SJSA1 (cell line): ENCODE data around the gene HDAC4. TPM values are rescaled to one million over a fixed set of nuclear protein-coding genes. Genes with fewer than 3 reads are reported as not detected.

Experiments
- DNase-seq, 2 experiments: peaks; one replicate each; pipeline ENCODE4 v3.0.0-alpha.2; 2015 to 2020; ENCODE audit warnings: low spot score in 2 of 2, low read depth in 1 of 2
- H3K27ac ChIP-seq: fragments of 250-450 bp; sonication (Bioruptor Pico); 2 replicates; pipeline ENCODE4 v1.5.1; 2020; ENCODE audit warnings: mild to moderate bottlenecking, moderate library complexity
- H3K27me3 ChIP-seq: fragments of 250-450 bp; sonication (Bioruptor Pico); replicated peaks from 2 replicates; pipeline ENCODE4 v1.5.1; 2020; ENCODE audit warnings: mild to moderate bottlenecking, moderate library complexity
- H3K36me3 ChIP-seq: fragments of 250-450 bp; sonication (Bioruptor Pico); 2 replicates; pipeline ENCODE4 v1.5.1; 2020; ENCODE audit warnings: mild to moderate bottlenecking
- H3K4me1 ChIP-seq: fragments of 250-450 bp; sonication (Bioruptor Pico); replicated peaks from 2 replicates; pipeline ENCODE4 v1.6.1; 2021; ENCODE audit warnings: mild to moderate bottlenecking
- H3K4me3 ChIP-seq: fragments of 250-450 bp; sonication (Bioruptor Pico); 2 replicates; pipeline ENCODE4 v1.5.1; 2020; ENCODE audit warnings: mild to moderate bottlenecking
- H3K9me3 ChIP-seq: fragments of 250-450 bp; sonication (Bioruptor Pico); replicated peaks from 2 replicates; pipeline ENCODE4 v1.5.1; 2020; ENCODE audit warnings: mild to moderate bottlenecking
- total RNA-seq: library from RNA; depleted of rRNA; stranded (reverse); fragments of >200 nt; shearing (Covaris generic); gene quantifications from 2 replicates; pipeline ENCODE4 v1.2.3, GENCODE V29; 2014

Gene HDAC4
- total RNA-seq, 1 experiment from 2014 or later: 13.2 TPM

GRCh38 chr2:239438368-239438767, 37.5 kb upstream of the HDAC4 start:
- Histone ChIP-seq H3K9me3 (no peaks in the 10 kb centered on the region), H3K4me1 (no peaks in the 10 kb centered on the region; the same call in 1 of the 2 replicates), H3K36me3 (no peaks in the 10 kb centered on the region), H3K27ac (no peak overlapping the region), H3K27me3 (peaks cover 37% of the 10 kb centered on the region), H3K4me3 (no peak overlapping the region)
- DNase-seq: no peak

DNA sequence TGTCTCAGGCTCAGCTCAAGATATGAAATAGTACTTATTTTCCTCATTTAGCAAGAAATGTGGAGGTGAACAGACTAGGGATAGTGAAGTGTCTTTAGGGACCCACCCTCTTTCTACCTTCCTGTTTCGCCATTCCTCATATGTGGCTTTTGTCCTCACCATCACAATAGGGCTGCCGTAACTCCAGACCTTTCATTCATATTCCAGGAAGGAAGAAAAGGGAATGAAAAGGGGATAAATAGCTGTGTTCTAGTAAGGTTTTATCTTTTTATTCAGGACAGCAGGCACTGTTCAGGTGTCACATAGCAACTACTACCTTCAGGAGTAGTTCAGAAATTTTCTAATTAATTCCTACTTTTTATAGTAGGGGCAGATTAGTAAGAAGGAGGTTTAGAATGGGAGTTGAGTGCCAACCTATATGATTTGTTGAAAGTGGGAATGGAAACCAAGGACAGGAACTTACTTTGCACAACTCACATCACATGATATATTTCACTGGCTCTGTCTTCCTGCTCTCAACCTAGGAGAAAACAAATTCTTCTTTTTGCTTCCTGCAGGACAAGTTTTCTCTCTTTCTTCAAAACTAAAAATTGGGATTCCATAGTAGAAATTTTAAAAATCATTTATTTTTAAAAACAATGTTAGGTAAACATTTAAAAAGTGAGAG, 36.0 kb upstream of the HDAC4 start:
- H3K27ac ChIP-seq: no peak overlapping the region
- H3K4me3 ChIP-seq: no peak overlapping the region
- H3K9me3 ChIP-seq: no peaks in the 10 kb centered on the region
- DNase-seq: no peak
- H3K4me1 ChIP-seq: no peaks in the 10 kb centered on the region; the same call in 1 of the 2 replicates
- H3K27me3 ChIP-seq: peaks cover 33% of the 10 kb centered on the region
- H3K36me3 ChIP-seq: no peaks in the 10 kb centered on the region

- Histone ChIP-seq H3K9me3 (no peaks in the 10 kb centered on the region), H3K36me3 (no peaks in the 10 kb centered on the region), H3K4me1 (no peaks in the 10 kb centered on the region; the same call in 1 of the 2 replicates), H3K27me3 (peaks cover 27% of the 10 kb centered on the region), H3K27ac (no peak overlapping the region), H3K4me3 (no peak overlapping the region)
- DNase-seq: peak in 1 of 2 experiments; percentile 28
Observed at GRCh38 chr2:239436076-239436475, 35.3 kb upstream of the HDAC4 start.

DNA sequence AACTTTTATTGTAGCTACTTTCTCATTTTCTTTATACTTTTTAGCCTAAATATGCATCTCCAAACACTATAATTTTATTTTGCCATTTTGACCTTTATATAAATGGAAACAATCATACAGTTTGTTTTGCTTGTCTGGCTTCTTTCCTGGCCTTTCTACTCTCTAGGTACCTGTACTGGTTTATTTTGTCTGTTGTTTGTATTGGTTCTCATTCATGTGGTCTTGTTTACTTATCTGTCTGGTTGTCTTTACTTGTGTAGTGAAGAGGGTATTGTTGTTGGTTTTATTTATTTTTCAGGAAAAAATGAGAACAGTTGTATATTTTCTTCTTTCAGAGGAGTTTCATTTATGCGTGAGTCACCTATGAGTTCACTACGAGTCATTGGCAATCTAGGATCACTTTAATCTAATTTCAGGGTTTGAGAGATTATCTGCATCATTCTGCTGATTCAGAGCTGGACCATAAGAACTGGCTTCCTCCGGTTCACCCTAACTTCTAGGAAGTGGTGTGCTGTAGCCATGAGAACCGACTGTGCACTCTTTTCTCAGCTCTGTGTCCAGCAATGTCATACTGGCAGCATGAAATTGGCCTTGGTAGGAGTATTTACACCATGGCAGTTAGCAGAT, 33.1 kb upstream of the HDAC4 start:
- no peak overlapping the region for H3K4me3 ChIP-seq
- H3K27ac ChIP-seq: no peak overlapping the region
- peaks cover 15% of the 10 kb centered on the region for H3K27me3 ChIP-seq
- peak; percentile 22 to 36 for DNase-seq
- H3K9me3 ChIP-seq: no peaks in the 10 kb centered on the region
- H3K4me1 ChIP-seq: no peaks in the 10 kb centered on the region; the same call in 1 of the 2 replicates
- H3K36me3 ChIP-seq: no peaks in the 10 kb centered on the region

- H3K27me3 ChIP-seq: peaks cover 21% of the 10 kb centered on the region
- H3K9me3 ChIP-seq: no peaks in the 10 kb centered on the region
- no peak overlapping the region for H3K27ac ChIP-seq
- H3K4me1 ChIP-seq: no peaks in the 10 kb centered on the region; the same call in 1 of the 2 replicates
- DNase-seq: peak in 1 of 2 experiments; percentile 18
- no peak overlapping the region for H3K4me3 ChIP-seq
- no peaks in the 10 kb centered on the region for H3K36me3 ChIP-seq
Observed at GRCh38 chr2:239432174-239432573, 31.4 kb upstream of the HDAC4 start.

- H3K36me3 ChIP-seq: no peaks in the 10 kb centered on the region
- peaks cover 15% of the 10 kb centered on the region for H3K27me3 ChIP-seq
- no peak overlapping the region for H3K27ac ChIP-seq
- H3K4me3 ChIP-seq: no peak overlapping the region
- no peaks in the 10 kb centered on the region for H3K9me3 ChIP-seq
- no peaks in the 10 kb centered on the region; the same call in 1 of the 2 replicates for H3K4me1 ChIP-seq
- peak in 1 of 2 experiments; percentile 32 for DNase-seq
Observed at GRCh38 chr2:239431536-239431935, 30.7 kb upstream of the HDAC4 start.

GRCh38 chr2:239429473-239430350, 28.9 kb upstream of the HDAC4 start:
- no peaks in the 10 kb centered on the region; the same call in 1 of the 2 replicates for H3K4me1 ChIP-seq
- H3K9me3 ChIP-seq: no peaks in the 10 kb centered on the region
- no peak overlapping the region for H3K4me3 ChIP-seq
- DNase-seq: peak in 1 of 2 experiments; percentile 36
- H3K36me3 ChIP-seq: no peaks in the 10 kb centered on the region
- H3K27me3 ChIP-seq: peaks cover 15% of the 10 kb centered on the region
- no peak overlapping the region for H3K27ac ChIP-seq

DNA sequence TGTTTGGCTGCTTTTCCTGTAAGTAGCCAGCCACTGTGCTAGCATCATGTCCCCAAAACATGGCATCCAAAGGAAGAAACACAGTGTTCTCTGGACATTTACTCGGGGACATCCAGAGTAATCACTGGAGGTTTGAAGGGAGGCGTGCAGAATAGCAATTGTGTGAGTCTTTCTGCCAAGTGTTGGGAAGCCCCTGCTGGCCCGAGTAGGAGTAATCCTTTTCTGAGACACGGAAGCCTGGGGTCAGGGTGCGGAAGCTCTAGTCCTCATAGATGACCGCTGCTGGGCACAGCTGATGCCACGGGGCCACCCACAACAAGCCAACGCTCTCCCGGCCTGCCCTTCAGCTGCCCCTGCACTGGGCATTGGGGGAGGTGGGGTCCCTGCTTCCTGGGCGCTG, 24.8 kb upstream of the HDAC4 start:
- Histone ChIP-seq H3K36me3 (no peaks in the 10 kb centered on the region), H3K9me3 (no peaks in the 10 kb centered on the region), H3K27me3 (peaks cover 11% of the 10 kb centered on the region), H3K27ac (no peak overlapping the region), H3K4me3 (no peak overlapping the region), H3K4me1 (no peaks in the 10 kb centered on the region)
- DNase-seq: peak in 1 of 2 experiments; percentile 23

DNA sequence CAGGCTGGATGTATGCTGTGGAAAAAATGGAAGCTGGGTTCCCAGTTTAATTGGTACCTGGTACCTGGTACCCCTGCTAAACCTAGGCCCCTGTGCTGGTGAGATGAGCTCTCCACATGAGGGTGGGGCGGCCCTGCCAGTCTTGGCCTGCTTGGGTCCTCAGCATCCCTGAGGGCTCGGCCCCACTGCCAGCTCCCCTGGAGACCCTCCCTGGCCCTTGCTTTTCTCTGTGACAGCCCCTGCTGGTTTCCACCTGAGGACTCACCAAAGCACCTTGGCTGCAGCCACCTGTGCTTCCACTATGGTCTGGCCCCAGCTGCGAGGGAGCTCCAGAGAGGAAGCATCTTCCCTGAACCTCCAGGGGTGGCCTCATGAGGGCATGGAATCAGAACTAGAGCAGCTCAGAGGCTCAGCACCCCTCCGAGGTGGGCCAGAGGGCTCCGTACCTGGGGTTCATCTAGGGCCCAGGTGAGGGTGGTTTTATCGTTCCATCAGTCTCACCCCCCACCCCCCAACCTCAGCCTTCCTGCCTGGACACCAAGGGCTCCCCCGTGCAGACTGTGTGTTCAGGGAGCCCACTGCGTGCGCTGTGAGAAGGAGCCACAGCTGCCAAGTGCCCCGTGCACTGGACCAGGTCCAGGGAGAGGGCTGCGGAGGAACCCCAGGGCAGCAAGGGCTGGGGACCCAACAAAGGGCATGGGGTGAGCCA, 23.7 kb upstream of the HDAC4 start:
- Histone ChIP-seq H3K4me3 (no peak overlapping the region), H3K36me3 (no peaks in the 10 kb centered on the region), H3K27ac (no peak overlapping the region), H3K9me3 (no peaks in the 10 kb centered on the region), H3K27me3 (peaks cover 17% of the 10 kb centered on the region), H3K4me1 (no peaks in the 10 kb centered on the region)
- DNase-seq: peak in 1 of 2 experiments; percentile 23

- no peaks in the 10 kb centered on the region for H3K36me3 ChIP-seq
- H3K4me1 ChIP-seq: no peaks in the 10 kb centered on the region
- peaks cover 15% of the 10 kb centered on the region for H3K27me3 ChIP-seq
- H3K27ac ChIP-seq: no peak overlapping the region
- H3K9me3 ChIP-seq: no peaks in the 10 kb centered on the region
- no peak overlapping the region for H3K4me3 ChIP-seq
- no peak for DNase-seq
Observed at GRCh38 chr2:239423551-239423950, 22.7 kb upstream of the HDAC4 start.

GRCh38 chr2:239421851-239422250, 21.0 kb upstream of the HDAC4 start:
- peak in 1 of 2 experiments; percentile 5 for DNase-seq
- Histone ChIP-seq H3K27me3 (peaks cover 7% of the 10 kb centered on the region), H3K27ac (no peak overlapping the region), H3K36me3 (no peaks in the 10 kb centered on the region), H3K4me3 (no peak overlapping the region), H3K4me1 (no peaks in the 10 kb centered on the region), H3K9me3 (no peaks in the 10 kb centered on the region)

DNA sequence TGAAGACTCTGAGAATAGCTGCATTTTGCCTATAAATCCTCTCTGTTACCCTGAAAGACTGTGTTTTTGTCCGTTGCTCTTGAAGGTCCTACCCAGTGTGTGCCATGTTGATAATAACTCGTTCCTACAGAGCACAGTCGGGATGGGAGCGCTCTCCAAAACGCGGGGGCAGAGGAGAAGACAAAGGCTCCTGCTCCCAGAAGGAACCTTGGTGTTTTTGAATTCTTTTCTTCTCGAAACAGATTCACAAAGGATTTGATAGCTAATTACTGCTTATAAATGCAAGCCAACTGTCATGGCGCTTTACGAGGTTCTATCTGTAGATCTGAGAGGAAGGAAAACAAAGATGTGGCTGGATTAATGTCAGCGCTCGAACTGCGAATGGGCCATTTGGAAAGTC, 19.3 kb upstream of the HDAC4 start:
- Histone ChIP-seq H3K4me3 (no peak overlapping the region), H3K4me1 (no peaks in the 10 kb centered on the region), H3K27me3 (peaks cover 7% of the 10 kb centered on the region), H3K36me3 (no peaks in the 10 kb centered on the region), H3K27ac (no peak overlapping the region), H3K9me3 (no peaks in the 10 kb centered on the region; the same call in 1 of the 2 replicates)
- peak in 1 of 2 experiments; percentile 9 for DNase-seq

DNA sequence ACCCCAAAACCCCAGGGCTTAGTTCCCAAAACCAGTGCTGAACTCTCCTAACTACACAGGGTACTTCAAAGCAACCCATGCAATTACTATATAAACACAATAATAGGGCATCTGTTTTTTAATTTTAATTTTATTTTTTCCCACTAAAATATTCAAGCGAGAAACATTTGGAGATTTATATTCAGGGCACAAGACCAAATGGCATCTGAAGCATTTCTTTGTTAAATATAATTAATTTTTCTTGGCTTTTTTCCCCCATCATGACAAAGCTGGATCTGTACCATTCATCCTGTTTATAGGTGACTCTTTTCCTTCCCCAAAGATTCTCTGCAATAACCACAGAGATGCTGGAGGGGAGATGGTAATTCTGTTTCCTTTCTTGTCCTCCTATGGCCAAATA, 18.1 kb upstream of the HDAC4 start:
- H3K36me3 ChIP-seq: no peaks in the 10 kb centered on the region
- peaks cover 7% of the 10 kb centered on the region for H3K27me3 ChIP-seq
- H3K4me1 ChIP-seq: no peaks in the 10 kb centered on the region
- no peaks in the 10 kb centered on the region; the same call in 1 of the 2 replicates for H3K9me3 ChIP-seq
- no peak for DNase-seq
- no peak overlapping the region for H3K27ac ChIP-seq
- no peak overlapping the region for H3K4me3 ChIP-seq
